HG03045 (cell line): ENCODE data around the gene MLF1.
"Not testable (repeated sequence)": the region's sequence is repeated elsewhere in the genome, so short reads cannot be mapped to it uniquely, and the experiment has no call there.

ENCODE experiments used
- ATAC-seq: cut with Tn5 transposase; IDR thresholded peaks from one replicate; pipeline ENCODE4 v1.9.1; 2021; ENCODE audit warnings: mild to moderate bottlenecking, moderate library complexity; ENCODE audit not compliant: unreplicated experiment

Gene MLF1, protein sequence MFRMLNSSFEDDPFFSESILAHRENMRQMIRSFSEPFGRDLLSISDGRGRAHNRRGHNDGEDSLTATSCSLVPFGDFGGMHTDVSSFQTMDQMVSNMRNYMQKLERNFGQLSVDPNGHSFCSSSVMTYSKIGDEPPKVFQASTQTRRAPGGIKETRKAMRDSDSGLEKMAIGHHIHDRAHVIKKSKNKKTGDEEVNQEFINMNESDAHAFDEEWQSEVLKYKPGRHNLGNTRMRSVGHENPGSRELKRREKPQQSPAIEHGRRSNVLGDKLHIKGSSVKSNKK

DNA sequence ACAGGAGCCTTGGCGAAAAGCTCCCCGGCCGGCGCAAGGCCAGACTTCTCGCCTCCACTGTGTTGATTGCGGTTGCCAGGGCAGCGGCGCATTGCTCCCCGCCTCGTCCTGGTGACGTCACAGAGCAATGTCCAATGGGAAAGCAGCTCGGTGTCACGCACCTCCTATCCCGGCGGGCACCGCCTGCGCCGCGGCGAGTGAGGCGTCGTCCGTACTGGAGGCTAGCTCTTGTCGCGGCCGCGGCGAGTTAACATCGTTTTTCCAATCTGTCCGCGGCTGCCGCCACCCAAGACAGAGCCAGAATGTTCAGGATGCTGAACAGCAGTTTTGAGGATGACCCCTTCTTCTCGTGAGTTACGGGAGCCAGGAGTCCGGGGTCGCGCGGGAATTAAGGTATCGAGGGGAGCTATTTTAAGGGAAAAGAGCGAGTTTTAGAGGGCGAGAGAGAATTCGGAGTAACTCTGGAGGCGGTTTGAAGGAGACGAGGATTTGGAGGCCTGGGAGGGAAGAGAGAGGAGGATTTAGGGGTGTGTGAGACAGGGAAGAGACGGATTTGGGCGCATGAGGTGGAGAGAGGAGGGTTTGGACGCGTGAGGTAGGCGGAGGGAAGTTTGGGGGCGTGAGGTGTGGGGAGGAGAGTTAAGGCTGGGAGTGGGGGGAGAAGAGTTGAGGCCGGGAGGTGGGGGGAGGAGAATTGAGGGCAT is at the start of gene MLF1:
MLF1 (plus strand) TSS at position 196 of the 704 bp plus-strand sequence; CDS start at position 303, 107 bp downstream.
- ATAC-seq: peak; percentile 100

DNA sequence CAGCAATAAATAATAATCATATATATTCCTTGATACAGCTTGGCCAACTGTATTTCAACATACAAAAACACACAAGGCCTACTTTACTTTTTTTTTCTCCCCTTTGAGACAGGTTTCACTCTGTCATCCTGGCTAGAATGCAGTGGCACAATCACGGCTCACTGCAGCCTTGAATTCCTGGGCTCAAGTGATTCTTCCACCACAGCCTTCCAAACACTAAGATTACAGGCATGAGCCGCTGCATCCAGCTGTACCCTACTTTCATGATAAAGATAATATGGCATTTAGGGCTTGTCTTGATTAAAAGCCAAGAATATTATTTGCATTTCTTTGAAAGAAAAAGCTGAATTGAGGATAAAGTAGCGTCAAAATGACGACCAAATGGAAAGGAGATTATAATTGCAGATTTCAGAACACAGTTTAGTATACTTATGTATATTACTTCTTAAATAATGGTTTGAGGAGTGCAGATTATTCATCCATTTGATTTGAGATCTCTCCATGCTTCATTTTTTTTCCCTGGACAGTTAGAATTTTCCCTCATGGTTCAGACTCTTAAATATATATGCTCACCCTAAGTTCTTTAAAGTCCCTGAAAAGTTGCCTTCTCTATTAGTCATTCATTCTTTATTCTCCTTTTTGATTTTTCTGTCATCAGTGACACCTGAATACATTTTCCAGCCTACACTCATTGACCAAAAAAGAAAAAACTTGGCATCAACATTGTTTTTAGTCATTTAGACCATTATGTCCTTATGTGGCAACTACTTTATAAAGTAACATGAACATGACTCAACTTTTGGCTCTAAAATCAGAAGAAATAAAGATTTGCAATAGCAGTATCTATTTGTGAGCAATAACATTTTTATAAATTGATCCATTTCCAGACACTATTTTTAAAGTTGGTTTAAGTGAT is 48.5 kb upstream of the MLF1 start:
- no peak for ATAC-seq

DNA sequence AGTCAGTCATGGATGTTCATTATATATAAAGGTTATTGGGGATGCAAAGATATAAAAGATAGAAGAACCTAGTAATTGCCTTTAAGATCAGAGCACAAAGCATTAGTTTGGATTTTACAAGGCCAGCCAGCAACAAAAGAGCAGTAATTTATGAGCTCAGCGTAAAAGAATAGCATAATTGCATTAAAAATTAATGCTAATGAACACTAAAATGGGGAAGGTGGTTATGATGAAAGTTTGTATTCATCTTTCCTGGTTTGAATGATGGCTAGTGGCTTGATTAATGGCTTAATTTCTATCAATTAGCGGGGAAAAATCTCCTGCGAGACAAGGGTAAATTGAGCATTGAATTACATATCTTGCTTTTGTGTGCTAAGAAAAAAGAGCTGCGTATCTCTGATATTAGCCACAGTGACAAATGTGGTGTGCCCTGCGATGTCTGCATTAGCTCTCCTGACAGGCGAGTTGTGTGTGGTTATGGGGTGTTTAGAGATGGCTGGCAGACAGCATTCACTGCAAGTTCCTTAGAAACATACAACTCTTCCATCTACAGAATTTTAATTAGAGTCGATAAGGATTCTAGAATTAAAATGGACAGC is 42.8 kb upstream of the MLF1 start:
- ATAC-seq: no peak

DNA sequence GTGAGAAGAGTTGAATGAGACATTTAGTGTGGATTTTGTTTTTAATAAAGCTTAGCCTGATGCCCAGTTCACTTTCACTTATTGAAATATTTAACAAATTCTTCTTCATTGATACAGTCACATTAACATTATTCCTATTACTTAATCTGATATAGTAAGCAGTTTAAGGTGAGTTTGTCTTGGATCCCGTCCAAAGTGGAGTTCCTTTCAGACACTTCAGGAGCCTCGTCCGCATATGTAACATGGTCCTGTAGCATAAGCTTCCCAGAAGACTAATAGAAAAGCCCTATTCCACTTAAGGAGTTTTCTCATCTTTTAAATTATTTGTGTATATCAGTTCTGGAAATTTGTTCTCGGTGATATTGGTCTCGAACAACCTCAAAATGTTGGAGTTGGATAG is 39.7 kb upstream of the MLF1 start:
- no peak for ATAC-seq

DNA sequence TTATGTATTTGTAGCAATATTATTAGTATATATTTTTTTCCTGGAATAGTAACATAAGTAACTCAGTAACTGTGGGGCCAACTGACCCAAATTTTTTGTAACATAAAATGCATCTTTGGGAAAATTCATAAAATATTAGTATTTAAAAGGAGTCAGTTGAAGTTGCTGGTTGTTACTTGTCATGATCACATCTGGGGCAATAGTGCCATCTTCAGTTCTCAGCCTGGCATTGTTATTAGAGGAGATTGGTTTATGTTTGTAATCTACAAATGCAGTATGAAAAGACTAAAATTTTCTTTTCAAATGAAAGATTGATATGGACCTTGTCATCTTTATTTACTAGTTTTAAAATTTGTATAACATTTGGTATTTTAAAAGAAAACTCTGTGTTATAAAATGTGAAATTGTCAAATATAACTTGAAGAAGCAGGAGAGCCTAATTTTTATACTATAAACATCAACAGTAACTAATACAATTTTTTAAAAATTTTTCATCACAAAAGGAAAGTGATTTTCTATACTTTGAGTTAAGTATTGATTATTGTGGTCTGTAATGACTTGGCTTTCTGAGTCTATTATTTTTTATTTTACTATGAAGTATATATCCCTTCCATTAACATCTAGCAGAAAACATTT is 38.8 kb upstream of the MLF1 start:
- no peak for ATAC-seq

DNA sequence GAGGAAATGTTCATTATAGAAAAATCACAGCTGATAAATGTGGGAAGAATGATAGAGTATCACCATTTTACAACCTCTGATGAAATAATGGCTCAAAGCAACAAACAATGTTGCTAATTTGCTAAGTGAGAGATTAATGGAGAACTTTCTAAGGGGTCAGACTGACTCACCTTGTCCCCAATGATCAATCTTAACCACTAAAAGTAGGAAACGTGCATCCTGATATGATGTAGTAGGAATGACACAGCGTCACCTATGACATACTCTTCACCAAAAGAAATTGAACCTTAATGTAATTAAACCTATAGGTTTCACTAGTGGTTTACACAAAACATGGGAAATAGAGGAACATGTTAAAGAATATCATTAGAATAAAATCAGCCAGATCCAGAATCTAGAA is 35.1 kb upstream of the MLF1 start:
- ATAC-seq: no peak

DNA sequence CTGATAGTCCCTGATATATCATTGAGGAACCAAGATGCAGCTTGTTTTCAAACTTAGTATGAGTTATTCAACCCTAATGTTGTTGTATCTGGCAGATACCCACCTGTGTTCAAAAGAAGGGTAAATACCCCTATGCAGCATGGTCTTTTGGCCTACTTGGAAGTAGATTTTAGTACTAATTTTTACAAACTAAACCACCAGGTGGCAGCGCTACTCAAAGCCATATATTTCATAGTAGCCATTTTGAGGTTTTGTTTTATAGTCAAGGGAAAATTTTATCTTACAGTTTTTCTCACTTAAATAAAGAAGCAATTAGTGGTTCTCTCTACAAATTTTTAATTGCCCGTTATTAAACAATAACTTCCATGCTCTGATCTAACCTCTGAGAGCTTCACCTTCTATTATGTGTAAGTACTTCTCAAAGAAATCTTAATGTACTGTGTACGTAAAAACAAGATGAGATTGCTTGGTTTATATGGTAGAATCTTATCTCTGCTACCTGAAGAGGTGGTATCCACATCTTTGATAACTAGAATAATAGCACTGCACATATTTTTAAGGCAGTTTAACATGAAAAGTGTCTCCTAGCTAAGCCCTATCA is 31.5 kb upstream of the MLF1 start:
- no peak for ATAC-seq

DNA sequence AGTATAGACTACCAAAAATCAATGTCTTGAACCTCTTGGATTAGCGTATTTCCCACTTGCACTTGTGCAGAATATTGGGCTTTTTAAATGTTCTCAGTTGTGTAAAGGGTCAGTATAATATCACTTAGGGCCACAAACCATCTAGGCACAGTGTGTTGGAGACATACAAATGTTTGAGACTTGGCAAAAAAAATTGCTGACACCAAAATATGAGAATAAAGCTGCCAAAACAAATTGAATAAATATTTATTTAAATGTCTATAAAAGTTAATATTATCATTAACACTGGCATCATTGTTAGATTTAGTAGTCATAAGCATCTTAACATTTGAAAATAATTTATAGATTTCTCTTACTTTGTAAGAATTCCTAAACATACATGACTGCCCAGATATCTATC is 30.9 kb upstream of the MLF1 start:
- ATAC-seq: no peak

DNA sequence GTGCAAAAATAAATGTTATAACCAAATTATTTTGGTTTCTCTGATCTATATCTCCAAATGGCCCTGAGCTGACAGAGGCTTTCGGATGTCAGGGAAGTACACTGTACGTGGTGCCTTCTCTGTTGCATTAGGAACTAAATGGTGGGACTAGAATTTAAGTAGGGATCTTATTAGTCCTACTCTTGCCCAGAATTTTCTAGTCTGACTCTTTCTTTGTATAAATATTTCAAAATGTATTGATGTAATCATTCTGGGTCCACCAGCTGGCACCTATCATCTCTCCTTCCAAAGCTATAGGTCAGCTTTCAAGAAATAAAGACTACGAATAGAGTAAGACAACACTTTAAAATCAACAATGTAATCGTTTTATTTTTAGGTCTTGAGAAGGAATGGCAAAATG is 22.3 kb upstream of the MLF1 start:
- no peak for ATAC-seq

DNA sequence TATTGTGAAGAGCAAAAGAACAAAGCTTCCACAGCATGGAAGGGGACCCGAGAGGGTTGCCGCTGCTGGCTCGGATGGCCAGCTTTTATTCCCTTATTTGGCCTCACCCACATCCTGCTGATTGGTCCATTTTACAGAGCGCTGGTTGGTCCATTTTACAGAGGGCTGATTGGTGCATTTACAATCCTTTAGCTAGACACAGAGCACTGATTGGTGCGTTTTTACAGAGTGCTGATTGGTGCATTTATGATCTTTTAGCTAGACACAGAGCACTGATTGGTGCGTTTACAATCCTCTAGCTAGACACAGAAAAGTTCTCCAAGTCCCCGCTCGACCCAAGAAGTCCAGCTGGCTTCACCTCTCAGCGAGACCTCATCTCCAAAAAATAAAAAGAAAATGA is 21.1 kb upstream of the MLF1 start:
- not testable (repeated sequence) for ATAC-seq

DNA sequence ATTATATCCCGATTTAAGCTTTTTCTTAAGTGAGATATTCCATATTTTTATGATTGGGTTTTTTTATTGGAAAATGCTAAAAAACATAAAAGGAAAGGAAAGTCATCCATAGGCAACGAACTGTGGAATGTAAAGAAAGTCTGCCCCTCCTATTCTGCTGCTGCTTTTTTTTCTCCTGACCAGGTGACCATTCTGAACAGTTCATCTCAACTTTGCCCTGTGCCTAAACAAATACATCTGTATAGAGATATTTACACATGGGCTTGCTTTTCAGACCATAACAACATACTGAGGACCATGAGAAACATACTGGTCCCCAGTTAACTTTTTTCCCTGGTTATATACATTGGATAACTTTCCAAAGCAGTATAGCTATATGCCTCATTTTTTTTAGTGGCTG is 18.9 kb upstream of the MLF1 start:
- no peak for ATAC-seq

DNA sequence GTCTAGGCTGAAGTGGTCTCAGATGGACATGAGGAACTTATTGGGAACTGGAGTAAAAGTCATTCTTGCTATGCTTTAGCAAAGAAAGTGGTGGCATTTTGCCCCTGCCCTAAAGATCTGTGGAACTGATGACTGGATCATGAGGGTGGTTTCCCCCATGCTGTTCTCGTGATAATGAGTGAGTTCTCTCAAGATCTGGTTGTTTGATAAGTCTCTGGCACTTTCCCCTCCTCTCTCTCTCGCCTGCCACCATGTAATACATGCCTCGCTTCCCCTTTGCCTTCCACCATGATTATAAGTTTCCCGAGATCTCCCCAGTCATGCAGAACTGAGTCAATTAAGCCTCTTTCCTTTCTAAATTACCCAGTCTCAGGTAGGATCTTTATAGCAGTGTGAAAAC is 11.5 kb upstream of the MLF1 start:
- no peak for ATAC-seq

DNA sequence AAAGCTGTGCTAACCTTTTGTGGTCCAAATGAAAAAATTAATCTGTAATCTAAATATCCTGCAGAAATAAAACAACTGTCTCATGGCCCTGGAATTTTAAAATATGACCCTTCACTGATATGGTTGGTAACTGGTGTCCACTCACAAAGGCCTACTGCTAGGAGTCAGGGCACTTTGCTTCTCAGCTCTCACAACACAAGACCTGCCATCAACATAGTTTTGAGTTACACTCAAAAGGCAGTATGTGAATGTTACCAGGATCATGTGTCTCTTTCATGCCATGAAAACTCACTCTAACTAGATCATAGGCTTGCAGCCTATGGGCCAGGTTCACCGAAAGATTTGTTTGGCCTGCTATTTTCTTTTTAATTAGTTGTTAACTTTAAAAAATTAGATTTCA is 10.0 kb upstream of the MLF1 start:
- no peak for ATAC-seq

DNA sequence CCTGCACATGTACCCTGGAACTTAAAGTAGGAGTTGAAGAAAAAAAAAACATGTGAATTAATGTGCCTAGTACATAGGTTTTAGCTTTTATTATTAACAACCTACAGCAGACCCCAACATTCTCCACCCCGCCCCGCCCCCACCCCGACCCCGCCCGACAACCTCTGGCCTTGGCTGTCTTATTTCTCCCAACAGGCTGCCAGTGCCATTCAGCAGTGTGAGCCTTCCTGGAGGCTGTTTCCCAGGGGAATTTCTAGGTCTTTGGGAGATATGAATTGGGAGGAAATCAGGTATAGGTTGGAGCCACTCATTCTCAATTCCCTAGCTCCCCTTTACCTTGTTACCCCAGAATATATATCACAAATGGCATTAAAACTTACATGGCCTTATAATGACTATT is 8.3 kb upstream of the MLF1 start:
- no peak for ATAC-seq

DNA sequence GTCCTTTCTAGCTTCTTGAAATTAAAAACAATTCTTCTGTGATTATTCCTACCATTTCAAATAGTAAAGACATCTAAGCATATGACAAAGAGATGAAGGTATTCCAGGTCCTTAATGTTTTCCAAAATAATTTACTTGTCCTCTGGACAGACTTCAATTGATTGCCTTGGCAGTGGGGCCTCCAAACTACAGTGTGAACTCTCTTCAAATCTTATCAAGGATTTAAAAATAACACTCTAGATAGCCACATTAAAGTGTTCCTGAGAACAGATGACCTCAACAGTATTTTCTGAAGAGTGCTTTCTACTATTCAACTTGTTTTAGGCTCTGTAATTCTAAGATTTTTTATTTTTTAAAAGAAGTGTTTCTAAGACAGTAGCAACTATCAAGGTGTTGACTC is 7.9 kb upstream of the MLF1 start:
- no peak for ATAC-seq

DNA sequence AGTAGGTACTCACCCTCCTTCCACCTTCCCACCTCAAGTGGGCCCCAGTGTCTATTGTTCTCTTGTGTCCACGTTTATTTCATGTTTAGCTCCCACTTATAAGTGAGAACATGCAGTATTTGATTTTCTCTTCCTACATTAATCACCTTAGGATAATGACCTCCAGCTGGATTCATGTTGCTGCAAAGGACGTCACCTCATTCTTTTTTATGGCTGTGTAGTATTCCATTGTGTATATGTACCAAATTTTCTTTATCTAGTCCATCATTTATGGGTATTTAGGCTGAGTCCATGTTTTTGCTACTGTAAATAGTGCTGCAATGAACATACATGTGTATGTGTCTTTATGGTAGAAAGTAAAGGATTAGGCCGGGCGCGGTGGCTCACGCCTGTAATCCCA is 5.9 kb upstream of the MLF1 start:
- ATAC-seq: no peak

DNA sequence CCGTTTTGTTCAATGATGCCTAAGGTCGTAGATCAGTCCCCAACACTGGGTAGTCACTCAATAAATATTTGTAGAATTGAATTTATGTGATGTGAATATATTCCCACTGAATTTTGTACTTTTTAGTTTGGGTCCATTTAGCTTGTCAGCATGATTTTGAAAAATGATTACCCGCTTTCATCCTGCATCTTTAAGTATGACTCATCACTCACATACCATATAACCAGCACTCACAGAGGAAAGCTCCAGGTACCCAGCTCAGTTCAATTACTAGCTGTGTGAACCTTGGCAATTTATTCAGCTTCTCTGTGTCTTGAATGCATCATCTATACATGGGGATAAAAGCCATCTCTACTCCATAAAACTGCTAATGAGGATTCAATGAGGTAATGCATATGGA is 2.2 kb upstream of the MLF1 start:
- no peak for ATAC-seq

DNA sequence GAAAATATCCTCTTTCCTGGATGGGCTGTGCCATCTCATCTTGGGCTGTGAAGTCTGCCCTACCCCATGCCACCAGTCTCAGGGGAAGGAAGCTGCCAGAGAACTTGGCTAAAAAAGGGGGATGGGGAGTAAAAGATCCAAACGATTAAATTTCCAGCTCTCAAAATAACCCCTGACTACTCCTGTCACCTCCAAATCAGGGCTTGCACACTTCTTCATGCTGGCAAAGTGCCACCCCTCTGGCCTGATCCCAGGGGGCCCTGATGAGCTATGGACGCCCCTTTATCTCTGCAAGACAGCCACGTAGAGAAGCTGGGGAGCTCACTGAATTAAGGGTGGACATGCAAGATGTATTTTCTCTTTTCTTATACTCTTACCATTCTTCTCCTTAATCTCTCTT is 1.2 kb upstream of the MLF1 start:
- ATAC-seq: no peak

DNA sequence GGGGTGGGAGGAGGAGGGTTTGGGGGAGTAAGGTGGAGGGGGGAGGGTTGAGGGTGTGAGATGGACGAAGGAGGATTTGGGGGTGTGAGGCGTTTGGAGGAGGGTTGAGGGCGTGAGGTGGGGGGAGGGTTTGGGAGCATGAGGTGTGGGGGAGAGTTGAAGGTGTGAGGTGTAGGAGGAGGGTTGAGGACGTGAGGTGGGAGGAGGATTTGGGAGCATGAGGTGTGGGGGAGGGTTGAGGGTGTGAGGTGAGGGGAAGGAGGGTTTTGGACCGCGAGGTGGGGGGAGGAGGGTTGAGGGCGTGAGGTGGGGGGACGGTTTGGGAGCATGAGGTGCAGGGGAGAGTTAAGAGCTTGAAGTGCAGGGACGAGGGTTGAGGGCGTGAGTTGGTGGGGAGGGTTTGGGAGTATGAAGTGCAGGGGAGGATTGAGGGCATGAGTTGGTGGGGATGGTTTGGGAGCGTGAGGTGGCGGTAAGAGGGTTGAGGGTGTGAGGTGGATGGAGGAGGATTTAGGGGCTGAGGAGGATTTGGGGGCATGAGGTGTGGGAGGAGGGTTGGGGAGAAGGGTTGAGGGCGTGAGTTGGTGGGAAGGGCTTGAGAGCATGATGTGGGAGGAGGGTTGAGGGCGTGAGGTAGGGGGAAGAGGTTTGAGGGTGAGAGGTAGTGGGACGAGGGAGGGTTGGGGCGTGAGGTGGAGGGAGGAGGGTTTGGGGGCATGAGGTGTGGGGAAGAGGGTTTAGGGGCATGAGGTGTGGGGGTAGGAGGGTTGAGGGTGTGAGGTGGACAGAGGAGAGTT is 1.2 kb downstream of the MLF1 start:
- no peak for ATAC-seq

DNA sequence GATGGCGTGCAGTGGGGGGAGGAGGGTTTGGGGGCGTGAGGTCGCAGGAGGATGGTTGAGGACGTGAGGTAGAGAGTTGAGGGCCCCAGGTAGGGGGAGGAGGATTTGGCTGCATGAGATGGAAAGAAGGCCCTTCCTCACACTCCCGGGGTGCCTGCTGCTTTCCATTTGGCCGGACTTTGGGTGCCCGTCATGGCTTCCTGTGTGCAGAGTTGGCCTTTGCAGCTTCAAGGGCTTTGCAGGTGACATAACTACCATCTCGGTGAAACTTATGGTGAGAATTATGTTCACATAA is 1.7 kb downstream of the MLF1 start:
- ATAC-seq: no peak
